Fibroblast of villous mesenchyme (primary cell): Measurements from ENCODE around the gene EHBP1. TPM values are rescaled to one million over a fixed set of nuclear protein-coding genes. Genes with fewer than 3 reads are reported as not detected.

Source experiments
- DNase-seq: peaks from one replicate; pipeline ENCODE4 v3.0.0-alpha.2; 2010; ENCODE audit warnings: low read depth
- H3K4me3 ChIP-seq: 2 replicates; pipeline ENCODE4 v1.5.1; 2011; ENCODE audit warnings: low read depth, mild to moderate bottlenecking, low read length
- CTCF ChIP-seq: IDR thresholded peaks from 2 replicates; pipeline ENCODE4 v1.5.1; 2012; ENCODE audit warnings: low read depth, mild to moderate bottlenecking, low read length; ENCODE audit not compliant: insufficient read depth
- total RNA-seq: library from RNA; depleted of rRNA; stranded (reverse); fragments of >200 nt; gene quantifications from 2 replicates; pipeline ENCODE4 v1.2.3, GENCODE V29; 2012

Gene EHBP1
- total RNA-seq, 1 donor: 140 TPM

DNA sequence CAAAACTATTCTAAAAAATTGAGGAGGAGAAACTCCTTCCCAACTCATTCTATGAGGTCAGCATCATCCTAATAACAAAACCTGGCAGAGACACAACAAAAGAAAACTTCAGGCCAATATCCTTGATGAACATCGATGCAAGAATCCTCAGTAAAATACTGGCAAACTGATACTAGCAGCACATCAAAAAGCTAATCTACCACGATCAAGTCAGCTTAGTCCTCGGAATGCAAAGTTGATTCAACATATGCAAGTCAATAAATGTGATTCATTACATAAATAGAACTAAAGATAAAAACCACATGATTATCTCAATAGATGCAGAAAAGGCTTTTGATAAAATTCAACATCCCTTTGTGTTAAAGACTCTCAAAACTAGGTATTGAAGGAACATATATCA is 63.1 kb downstream of the EHBP1 start:
- no peak for DNase-seq
- no peak for TF ChIP-seq CTCF
- H3K4me3 ChIP-seq: no peak overlapping the region

GRCh38 chr2:62770629-62771028 is 65.1 kb downstream of the EHBP1 start:
- no peak overlapping the region for H3K4me3 ChIP-seq
- no peak for DNase-seq
- TF ChIP-seq CTCF: no peak

DNA sequence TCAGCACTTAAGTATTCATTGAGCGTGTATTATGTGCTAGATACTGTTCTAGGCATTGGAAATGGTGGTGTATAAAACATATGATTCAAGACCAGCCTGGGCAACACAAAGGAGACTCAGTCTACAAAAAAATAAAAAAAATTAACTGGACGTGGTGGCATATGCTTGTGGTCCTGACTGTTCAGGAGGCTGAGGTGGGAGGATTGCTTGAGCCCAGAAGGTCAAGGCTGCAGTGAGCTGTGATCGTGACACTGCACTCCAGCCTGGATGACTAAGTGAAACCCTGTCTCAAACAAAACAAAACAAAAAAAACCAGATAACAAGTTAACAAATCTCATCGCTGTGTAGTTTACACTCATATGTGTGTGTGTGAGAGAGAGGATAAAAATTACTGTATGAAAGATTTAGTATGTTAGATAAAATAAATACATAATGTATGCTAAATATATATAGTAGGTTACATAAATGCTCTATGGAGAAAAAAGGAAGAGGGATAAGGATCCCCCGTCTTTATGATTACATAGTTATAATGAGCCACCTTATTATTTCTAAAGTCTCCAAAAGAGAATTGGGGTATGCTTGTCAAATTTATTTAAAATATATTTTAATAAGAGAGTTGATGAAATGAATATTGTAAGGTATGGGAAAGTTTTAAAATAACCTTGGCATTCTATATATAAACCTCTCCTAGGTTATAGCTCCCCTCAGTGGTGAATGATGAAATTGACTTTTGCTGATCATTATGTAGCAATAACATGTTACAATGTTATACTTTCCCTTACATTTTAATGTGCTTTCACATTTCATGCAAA is 69.2 kb downstream of the EHBP1 start:
- TF ChIP-seq CTCF: peak; percentile 64
- DNase-seq: peak; percentile 60
- H3K4me3 ChIP-seq: no peak overlapping the region

GRCh38 chr2:62775367-62775668 is 69.8 kb downstream of the EHBP1 start:
- TF ChIP-seq CTCF: no peak
- DNase-seq: no peak
- H3K4me3 ChIP-seq: no peak overlapping the region

- no peak overlapping the region for H3K4me3 ChIP-seq
- no peak for TF ChIP-seq CTCF
- DNase-seq: no peak
Measured at GRCh38 chr2:62783679-62784078, 78.2 kb downstream of the EHBP1 start.

DNA sequence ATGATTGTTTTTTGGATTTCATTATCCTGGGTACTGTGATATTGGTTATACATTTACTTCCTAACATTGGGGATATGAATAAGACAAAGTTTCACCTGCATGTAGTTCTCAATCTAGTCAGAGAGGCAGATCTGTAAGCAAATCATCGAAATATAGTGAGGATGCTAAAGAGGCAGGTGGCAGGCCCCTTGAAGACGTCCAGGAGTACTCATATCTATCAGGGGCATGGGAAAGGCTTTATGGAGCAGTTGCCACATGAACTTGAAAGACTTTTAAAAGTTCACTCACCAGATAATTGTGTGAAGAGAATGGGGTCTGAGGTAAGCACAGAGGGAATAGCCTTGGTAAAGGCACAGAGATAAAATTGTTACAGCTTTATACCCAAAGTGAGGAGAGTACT is 78.8 kb downstream of the EHBP1 start:
- TF ChIP-seq CTCF: no peak
- H3K4me3 ChIP-seq: no peak overlapping the region
- DNase-seq: no peak

DNA sequence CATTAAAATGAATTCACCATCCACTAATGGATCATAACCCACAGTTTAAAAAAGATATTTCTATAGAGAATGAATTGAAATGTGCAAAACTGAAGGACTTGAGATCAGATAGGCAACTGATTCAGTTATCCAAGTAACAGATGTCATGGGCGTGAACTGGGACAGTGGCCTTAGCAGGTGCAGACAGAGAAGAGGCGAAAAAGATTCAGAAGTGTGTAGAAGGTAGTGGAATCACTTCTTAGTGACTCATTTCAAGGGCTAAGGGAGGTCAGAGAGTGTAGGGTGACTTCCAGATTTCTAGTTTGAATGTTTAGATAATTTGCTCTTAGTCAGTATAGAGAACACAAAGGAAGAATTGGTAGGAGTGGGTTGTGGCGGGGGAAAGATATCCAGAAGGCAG is 79.7 kb downstream of the EHBP1 start:
- no peak for TF ChIP-seq CTCF
- no peak for DNase-seq
- no peak overlapping the region for H3K4me3 ChIP-seq
